NCI-H2081 treated with DMSO at 0.1 percent for 48 hours (cell line): ENCODE results near the gene AGXT.

ENCODE experiments used
- DNase-seq: peaks from one replicate; lab custom pipeline; 2025; lab: John Stamatoyannopoulos, UW

Gene AGXT

DNA sequence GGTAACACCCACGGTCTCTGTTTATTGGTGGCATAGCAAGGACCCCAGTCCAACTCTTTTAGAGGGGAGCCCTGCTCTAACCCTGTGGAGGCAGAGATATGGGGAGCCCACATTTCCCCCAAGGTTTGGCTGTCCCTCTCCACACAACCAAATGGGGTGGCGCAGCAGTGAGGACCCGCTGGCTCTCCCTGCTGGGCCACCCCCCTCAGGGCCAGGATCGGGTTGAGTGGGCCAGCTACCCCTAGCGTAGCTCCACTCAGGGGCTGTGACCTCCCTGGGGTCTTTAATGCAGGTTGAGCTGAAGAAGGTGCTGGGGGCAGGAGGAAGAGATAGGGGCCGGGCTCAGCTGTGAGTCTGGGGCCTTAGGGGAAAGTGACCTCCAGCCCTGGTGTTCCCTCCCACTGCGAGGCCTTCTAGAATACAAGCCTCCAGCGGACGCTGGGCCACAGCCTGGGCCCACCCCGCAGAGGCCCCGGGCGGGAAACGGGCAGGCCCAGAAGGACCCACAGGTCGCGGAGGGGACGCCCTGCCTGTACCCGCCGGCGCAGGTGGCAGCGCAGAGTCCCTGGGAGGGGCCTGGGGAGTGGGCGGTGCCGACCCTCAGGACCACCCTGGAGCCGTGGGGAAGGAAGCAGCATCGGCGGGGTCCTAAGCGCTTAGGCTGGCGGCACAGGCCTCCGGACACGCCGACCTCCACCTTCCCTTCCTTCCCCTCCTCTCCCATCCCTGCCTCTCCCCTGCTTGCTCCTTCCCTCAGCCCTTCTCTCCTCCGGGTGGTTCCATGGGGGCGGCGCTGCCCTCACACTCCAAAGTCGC is 47.1 kb downstream of the AGXT start:
- no peak for DNase-seq

DNA sequence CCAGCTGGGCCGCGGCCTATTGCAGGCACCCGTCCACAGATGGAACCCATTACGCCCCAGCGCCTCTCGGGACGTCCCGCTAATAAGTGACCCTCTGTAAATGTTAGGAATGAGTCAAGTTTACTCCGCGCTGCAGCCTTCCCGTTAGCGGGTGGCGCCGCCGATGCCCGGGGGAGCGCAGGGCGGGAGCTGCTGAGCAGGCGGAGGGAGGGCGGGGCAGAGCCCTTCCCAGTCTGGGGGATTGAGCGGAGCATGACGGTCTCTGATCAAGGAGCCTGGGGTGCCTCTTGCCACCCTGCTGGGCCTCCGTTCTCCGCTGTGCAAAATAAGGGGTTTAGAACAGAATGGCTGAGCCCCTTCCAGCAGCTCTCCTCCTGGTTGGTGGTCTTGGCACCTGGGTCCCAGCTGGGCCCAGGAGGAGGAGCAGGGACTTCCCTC is 48.0 kb downstream of the AGXT start:
- no peak for DNase-seq

DNA sequence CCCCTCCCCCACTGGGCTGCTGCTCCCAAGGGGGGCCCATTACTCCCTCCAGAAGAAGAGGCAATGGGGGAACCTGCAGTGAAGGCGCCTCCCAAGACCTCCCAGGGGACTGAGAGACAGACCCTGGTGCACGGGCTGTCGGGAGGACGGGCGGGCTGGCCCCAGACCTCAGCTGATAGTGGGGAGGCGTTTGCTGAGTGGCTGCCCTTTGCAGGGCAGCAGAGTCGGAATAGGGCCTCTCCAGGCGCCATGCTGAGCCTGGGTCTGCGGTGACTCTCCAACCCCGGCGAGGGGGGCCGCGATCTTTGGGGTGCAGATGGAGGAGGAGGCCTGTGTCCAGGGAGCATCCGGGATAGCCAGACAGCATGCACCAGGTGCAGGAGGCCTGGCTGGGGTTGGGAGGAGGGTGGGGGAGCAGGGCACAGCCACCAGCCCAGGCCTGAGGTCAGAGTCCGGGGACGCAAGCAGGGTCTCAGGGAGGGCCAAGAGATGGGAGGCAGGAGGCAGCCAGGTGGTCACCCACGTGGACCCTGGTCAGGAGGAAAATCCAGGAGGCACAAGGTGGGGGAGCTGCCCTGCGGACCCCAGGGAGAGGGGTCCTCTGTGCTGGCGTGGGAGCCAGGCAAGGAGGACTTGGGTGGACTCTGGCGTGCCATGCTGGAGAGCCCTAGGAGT is 48.5 kb downstream of the AGXT start:
- no peak for DNase-seq

DNA sequence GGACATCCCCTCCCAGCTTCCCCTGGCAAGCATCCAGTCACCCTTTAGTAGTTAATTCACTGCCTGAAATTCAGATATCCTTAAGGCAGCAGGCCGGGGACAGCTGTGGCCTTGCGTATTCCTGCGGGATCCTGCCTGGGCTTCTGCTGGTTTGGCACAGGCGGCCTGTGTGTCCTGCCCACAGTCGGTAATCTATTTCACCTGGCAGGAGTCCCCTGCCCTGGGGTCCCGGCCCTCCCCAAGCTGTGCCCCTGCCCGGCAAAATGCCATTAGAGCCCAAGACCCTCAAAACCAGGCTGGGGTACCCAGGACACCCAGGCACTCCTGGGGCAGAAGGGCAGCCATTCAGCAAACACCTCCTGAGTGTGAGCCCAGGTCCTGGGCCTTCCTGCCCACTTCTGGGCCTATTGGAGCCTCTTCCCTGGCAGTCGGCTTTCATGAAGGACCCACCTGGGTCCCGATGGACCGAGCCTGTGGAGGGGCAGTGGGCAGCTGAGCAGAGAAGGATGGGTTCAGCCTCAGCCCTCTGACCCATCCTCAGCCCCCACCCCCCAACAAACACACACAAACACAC is 49.1 kb downstream of the AGXT start:
- no peak for DNase-seq

DNA sequence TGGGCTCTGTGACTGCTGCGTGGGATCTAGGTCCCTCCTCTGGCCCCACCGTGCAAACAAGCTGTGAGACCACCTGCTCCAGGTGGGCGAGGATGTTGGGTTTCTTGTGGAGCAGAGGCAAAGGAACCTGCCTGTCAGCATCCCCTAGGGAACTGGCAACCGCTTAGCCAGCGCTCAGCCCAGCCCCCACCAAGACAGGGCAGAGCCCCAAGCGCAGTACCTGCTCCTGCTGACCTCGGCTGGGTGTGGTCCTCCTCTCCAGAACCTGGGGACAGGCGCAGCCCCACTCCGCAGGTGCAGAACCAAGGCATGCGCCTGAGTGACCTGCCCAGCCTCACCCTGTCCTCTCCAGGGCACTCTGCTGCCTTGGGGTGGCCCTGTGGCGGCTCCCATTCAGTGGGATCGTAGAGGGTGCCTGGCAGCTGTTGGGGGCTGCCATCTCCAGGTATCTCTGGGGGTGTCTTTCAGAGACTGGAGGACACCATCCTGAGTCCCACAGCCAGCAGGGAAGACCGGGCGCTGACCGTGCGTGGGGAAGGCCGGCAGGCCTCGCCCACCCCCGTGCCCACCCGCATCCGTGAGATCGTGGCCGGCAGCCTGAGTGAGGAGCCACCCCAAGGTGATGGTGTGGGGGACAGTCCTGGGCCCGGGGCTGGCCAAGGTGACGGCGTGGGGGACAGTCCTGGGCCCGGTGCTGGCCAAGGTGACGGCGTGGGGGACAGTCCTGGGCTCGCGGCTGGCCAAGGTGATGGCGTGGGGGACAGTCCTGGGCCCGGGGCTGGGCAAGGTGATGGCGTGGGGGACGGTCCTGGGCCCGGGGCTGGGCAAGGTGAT is 49.9 kb downstream of the AGXT start:
- DNase-seq = no peak

DNA sequence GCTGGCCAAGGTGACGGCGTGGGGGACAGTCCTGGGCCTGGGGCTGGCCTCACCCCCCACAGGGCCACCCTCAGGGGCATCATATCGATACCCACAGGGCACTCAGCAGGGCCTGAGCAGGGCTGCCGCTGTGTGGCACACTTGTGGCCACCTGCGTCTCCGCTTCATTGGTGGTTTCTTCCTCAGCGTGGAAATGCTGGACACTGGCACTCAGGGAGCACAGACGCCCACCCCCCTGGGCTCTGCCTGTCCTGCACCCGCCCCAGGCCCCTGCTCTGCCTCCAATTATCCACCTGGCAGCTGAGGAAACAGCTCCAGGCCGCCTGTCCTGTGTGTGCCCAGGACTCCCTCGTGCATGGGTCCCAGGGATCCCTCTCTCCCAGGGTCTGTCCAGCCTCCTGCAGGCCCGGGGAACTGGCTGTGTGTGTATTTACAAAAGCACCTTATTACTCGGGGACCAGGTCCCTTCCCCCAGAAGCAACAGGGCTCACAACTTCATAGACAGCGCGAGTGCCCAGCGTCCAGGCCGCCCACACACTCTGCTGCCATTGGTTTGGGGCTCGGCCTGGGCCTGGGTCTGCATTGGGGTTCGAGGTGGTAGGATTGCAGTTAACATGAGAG is 50.6 kb downstream of the AGXT start:
- DNase-seq = no peak

DNA sequence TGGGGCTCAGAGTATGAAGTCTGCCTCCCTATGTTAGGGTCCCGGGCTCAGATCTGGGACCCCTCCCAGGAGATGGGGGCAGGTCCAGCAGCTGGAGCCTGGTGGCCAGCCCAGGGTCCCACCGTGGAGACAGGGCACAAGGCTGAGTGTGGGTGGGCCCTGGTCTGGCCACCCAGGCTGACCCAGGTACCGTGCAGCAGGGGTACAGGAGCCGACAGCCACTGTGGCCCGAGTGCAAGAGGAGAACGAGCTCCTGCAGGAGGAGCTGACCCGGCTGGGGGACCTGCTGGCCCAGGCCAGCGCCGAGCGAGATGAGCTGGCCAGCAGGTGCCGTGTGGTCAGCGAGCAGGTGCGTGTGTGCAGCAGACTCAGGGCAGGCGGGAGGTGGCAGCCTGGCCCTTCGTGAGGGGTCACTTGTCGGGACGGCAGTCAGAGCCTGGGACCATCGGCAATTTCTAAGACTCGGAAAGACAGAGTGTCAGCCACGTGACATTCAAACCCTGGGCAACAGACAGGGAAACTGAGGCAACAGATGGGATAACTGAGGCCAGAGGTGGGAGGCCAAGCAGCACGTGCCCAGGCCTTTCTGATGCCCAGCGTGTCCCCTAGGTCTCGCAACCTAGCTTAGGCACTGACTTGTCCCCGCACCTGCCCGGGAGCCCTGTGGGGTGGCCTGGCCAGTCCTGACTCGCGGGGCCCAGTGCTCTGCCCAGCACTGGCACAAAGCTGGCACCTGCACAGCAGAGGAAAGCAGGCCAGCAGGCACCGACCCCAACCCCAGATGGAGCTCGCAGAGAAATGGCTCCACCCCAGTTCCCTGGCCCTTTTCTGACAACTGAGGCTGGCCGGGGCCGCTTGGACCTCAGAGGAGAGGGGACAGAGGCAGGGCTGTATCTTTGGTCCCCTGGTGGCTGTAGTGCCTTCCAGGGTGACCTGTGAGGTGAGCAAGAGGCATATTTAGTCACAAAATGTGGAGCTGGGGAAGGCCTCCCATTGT is 51.5 kb downstream of the AGXT start:
- DNase-seq = no peak

DNA sequence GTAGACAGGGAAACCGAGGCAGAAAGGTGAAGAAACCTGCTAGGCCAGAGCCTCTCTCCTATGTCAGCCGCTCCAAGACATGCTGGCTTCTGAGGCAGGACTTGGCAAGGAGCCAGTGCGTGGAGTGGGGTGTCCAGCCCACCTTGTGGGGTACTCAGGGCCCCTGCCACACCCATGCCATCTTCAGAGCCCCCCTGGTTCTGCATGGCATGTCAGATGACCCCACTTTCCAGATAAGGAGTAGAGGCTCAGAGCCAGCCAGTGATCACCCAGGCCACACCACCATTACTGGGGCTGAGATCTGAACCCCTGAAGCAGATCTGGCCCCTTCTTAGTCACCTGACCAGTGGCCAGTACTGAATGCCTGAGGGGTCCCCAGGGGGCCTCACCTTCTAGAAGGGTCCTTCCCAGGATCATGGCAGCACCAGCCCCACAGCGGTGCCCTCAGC is 52.2 kb downstream of the AGXT start:
- DNase-seq = no peak

DNA sequence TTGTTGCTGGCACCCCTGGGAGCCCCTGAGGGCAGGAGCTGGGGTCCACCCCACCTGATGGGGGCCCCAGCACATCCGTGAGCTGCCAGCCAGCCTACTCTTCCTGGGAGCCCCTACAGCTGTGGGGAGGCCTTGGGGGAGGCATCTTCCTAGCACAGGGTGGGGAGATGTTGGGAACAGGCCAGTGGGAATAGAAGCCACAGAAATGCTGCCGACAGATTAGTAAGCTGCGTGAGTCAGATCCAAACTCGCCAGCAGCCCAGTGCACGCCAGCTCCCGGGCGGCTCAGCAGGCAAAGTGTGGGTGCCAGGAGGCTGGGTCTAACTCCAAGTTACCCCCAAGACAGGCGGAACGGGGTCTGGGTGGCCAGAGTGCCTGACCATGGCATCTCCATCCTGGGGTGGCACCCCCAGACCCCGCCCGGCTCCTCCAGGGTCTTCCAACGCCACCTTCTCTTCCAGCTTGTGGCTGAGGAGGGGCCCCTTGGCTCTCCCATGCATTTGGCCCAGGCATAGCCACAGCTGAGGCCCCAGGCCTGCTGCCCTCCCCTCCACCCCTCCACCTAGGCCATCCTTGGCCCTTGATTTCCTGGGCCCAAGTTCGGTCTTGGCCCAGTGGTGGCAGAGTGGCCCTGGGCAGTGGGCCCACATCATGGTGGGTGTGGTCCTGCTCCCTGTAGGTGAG is 52.8 kb downstream of the AGXT start:
- DNase-seq = no peak

DNA sequence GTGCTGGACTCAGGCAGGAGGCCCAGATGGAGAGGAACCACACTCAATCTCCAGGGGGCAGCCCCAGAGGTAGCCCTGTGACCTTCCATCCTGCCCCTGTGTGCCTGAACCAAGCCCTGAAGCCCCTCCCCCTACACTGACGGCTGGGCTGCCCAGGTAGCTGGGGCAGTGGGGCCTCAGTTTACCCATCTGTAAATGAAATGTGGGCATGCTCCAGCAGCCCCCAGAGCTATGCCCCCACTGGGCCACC is 53.3 kb downstream of the AGXT start:
- DNase-seq = no peak

DNA sequence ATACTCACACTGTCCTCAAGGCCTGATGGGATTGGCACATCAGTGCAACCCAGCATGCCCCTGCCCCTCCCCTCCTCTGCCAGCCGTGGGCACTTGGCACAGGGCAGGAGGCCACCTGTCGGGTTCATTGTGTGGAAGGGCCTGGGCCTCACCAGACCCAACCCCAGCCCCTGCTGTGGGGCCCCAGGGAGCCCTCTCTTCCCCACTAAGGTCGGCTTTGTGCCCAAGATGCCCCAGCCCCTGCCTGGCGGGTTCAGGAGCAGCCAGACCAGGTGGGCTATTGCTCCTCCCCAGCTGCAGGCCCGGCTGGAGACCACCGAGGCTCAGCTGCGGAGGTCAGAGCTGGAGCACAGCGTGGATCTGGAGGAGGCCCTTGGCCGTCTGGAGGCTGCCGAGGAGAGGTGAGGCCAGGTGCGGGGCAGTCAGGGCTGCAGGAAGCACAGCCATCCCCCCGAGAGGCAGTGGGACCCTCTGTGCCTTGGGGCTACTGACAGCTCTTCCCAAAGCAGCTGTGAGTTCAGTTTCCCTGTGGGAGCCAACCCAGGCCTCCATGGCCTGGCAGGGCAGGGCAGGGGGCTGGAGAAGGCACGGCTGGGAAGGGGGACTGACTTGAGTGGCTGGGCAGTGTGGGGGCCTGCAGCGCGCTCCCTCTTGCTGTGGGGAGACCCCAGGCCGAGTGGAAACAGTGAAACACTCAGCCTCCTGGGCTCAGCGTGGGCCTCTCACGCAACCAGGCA is 53.8 kb downstream of the AGXT start:
- no peak for DNase-seq

DNA sequence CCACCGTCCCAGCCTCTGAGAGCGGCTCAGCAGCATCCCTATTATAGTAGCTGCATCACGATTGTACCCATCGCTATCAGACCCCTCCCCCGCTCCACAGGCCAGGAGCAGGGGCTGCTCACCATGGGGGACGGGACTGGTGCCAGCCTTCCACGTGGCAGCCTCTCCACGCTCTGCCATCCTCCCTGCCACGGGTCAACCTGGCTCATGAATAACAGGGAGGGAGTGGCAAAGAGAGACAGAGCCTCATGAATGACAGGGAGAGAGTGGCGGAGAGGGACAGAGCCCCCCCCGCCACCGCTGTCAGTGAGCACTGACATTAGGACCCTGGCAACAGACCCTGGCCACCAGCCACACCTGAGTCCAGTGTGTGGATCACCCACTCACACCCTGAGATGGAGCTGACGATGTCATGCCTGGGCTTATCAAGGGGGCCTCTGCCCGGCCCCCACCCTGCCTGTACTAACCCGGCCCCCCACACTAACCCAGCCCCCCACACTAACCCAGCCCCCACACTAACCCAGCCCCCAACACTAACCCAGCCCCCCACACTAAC is 54.4 kb downstream of the AGXT start:
- DNase-seq = no peak

DNA sequence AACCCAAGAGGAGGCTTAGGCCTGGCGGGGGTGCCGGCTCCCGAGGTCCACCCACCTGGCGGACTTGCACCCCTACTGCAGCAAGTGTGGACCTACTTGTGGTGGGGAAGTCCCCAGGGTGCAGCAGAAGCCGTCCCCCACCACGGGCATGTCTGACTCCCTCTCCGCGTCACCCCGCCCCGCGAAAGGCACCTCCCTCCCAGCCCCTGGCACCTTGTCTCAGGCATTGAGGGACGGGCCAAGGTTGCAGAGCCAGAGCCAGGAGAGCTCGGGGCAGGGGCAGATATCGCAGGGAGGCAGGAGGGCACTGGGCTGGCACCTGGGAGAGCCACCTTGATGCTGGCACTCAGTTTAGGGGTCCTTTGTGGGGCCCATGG is 56.6 kb downstream of the AGXT start:
- no peak for DNase-seq

DNA sequence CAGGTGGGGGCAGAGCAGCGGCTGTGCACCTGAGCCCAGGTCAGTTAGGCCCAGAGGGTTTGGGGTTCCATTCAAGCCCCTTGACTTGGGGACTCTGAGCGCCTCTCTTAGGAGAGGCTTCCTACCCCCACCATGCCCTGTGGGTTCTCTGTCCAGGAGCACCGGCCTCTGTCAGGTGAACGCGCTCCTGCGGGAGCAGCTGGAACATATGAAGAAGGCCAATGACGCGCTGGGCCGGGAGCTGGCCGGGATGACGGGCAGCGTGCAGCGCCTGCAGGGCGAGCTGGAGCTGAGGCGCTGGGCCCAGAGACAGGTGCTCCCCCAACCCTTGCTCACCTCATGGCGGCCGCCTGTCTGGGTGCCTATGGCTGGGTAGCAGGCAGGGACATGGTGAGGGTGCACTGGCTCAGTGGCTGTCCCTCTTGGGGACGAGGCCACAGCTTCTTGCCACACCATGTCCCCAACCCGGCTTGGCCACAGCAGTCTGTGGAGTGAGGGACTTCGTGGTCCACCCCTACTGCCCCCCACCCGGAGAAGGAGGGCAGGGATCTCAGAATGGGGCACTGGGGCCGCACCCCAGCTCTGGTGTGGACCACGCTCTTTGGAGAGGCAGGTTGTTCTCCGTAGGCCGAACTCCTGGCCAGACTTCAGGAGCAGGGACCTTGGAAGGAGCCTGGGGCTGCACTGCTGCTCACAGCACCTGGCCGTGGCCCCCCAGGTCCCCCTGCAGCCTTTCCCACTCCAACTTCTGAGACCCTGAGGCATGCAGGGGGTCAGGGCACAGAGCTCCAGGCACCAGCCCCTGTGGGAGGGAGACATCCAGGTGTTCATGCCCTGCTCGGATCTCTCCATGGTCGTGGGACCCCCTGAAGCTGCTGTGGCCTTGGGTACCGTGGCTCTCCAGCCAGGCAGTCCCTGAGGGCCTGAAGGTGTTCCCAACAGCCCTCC is 57.2 kb downstream of the AGXT start:
- no peak for DNase-seq

DNA sequence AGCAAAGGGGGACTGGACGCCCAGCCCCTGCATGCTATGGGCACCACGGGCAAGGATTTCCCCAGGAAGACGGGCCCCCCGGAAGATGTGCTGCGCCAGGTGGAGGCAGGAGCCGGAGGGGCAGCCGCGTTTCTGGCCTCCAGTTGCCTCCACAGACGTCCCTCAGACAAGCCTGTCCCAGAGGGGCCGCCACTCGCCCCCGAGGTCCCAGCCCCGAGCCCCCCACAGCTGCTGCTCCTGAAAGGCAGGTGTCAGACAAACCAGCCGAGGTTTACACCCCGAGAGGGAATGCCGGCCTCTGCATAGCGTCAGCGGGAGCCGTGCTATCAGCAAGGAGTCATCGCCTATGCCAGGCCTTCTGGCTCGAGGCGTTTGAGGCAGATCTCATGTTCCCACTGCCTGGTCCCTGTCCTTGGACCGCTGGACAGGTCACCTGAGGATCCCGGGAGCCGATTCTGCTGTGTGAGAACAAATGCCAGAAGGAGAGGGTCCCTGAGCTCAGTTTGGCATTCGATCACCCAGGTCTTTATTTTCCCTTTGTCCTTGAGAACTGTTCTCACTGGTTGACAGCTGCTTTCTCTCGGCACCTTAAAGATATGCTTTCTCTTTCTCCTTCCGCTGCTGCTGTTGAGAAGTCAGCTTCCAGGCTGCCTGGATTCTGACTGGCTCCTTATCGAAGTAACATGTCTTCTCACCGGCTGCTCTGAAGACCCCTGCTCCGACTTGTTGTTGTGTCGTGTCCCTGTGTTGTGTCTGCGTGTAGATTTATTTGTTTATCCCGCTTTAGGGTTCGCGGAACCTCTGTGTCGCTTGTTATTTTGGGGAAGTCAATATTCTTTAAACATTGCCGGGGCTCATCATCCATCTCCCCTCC is 58.1 kb downstream of the AGXT start:
- no peak for DNase-seq

DNA sequence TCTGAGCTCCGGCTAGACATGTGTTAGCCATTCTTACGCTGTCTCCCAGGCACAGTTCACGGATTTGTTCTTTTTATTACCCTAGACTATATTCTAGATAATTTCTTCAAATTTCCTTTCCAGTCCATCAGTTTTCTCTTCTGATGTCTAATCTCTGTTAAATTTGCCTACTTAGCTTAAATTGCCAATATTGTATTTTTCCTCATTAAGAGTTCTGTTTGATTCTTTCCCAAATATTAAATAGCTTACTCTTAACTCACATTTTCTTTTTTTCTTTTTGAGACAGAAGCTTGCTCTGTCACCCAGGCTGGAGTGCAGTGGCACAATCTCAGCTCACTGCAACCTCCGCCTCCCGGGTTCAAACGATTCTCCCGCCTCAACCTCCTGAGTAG is 58.8 kb downstream of the AGXT start:
- no peak for DNase-seq
